Keratinocyte (primary cell): ENCODE data around the gene PNPLA7. TPM values are rescaled to one million over a fixed set of nuclear protein-coding genes. Genes with fewer than 3 reads are reported as not detected.

Experiments
- DNase-seq: peaks from one replicate; pipeline ENCODE4 v3.0.0-alpha.2; 2011; ENCODE audit warnings: low read depth, missing footprints, low spot score
- FAIRE-seq: peaks from 2 replicates; lab custom pipeline; 2011; peaks lifted over from hg19 to GRCh38; lab: Jason Lieb, UNC
- H2AFZ ChIP-seq: 2 replicates; pipeline ENCODE4 v1.6.0; 2012; ENCODE audit warnings: low read length, control low read depth, inconsistent platforms; ENCODE audit not compliant: control insufficient read depth
- H3K27ac ChIP-seq: 2 replicates; pipeline ENCODE4 v1.5.1; 2011; ENCODE audit warnings: low read length; ENCODE audit not compliant: control insufficient read depth, insufficient read depth
- H3K27me3 ChIP-seq: 3 replicates; pipeline ENCODE4 v1.6.0; 2011; ENCODE audit warnings: low read length; ENCODE audit not compliant: control insufficient read depth, insufficient read depth; ENCODE audit errors: extremely low read depth
- H3K36me3 ChIP-seq, 2 experiments: 2 replicates in 1 of 2; 3 replicates in 1 of 2; pipeline ENCODE4 v1.5.1; 2011; ENCODE audit warnings: low read length in 2 of 2, mild to moderate bottlenecking in 1 of 2; ENCODE audit not compliant: control insufficient read depth in 2 of 2, insufficient read depth in 2 of 2; ENCODE audit errors: extremely low read depth in 1 of 2
- H3K4me1 ChIP-seq: 3 replicates; pipeline ENCODE4 v1.5.1; 2011; ENCODE audit warnings: low read length; ENCODE audit not compliant: control insufficient read depth, insufficient read depth; ENCODE audit errors: extremely low read depth
- H3K4me2 ChIP-seq: 3 replicates; pipeline ENCODE4 v1.6.0; 2011; ENCODE audit warnings: low read depth, low read length; ENCODE audit not compliant: control insufficient read depth, insufficient read depth; ENCODE audit errors: extremely low read depth
- H3K4me3 ChIP-seq, 3 experiments: fragments of 200-600 bp in 1 of 3; sonication (generic) in 1 of 3; 2 replicates in 2 of 3; 3 replicates in 1 of 3; pipeline ENCODE4 v1.5.1; 2011 to 2016; ENCODE audit warnings: low read length in 3 of 3, mild to moderate bottlenecking in 3 of 3, control low read depth in 2 of 3, inconsistent platforms in 1 of 3, low read depth in 1 of 3, mixed read lengths in 1 of 3, mixed run types in 1 of 3, moderate library complexity in 1 of 3; ENCODE audit not compliant: control insufficient read depth in 2 of 3, insufficient read depth in 2 of 3; ENCODE audit errors: extremely low read depth in 1 of 3
- H3K79me2 ChIP-seq: 2 replicates; pipeline ENCODE4 v1.6.0; 2012; ENCODE audit warnings: low read length; ENCODE audit not compliant: control insufficient read depth, insufficient read depth
- H3K9ac ChIP-seq: 3 replicates; pipeline ENCODE4 v1.6.0; 2011; ENCODE audit warnings: low read length; ENCODE audit not compliant: control insufficient read depth, insufficient read depth; ENCODE audit errors: extremely low read depth
- H3K9me1 ChIP-seq: 3 replicates; pipeline ENCODE4 v1.6.0; 2011; ENCODE audit warnings: low read length; ENCODE audit not compliant: control insufficient read depth, insufficient read depth; ENCODE audit errors: extremely low read depth
- H3K9me3 ChIP-seq: 2 replicates; pipeline ENCODE4 v1.5.1; 2012; ENCODE audit warnings: low read depth, low read length; ENCODE audit not compliant: control insufficient read depth
- H4K20me1 ChIP-seq: 3 replicates; pipeline ENCODE4 v1.6.0; 2011; ENCODE audit warnings: low read length; ENCODE audit not compliant: control insufficient read depth, insufficient read depth; ENCODE audit errors: extremely low read depth
- CTCF ChIP-seq, 3 experiments: IDR thresholded peaks in 1 of 3; conservative IDR thresholded peaks in 1 of 3; optimal IDR thresholded peaks in 1 of 3; 2 replicates in 2 of 3; 3 replicates in 1 of 3; pipeline versions ENCODE3 to v1.5.1; 2011; ENCODE audit warnings: low read length in 3 of 3, mild to moderate bottlenecking in 3 of 3, moderate library complexity in 2 of 3, control low read depth in 1 of 3, inconsistent platforms in 1 of 3; ENCODE audit not compliant: insufficient read depth in 2 of 3; ENCODE audit errors: extremely low read depth in 1 of 3
- EZH2 ChIP-seq: IDR thresholded peaks from one replicate; pipeline ENCODE4 v1.6.1; 2012; ENCODE audit warnings: inconsistent platforms, mild to moderate bottlenecking, low read length, moderate library complexity
- dilution Hi-C: fragments of 300-500 bp; cut with MboI; formaldehyde crosslinking; loops from one replicate; pipeline ENCODE4 v1.7.0; 2020; ENCODE audit warnings: low sequenced_read_pairs; ENCODE audit not compliant: extremely low pct_ligation_motif_present
- polyA plus RNA-seq, 5 experiments: library from polyadenylated mRNA; depleted of rRNA in 3 of 5; stranded (reverse) in 3 of 5; stranded (forward) in 1 of 5; unstranded in 1 of 5; fragments of >200 nt; gene quantifications; 1 replicate in 1 of 5; 2 replicates in 3 of 5; 3 replicates in 1 of 5; pipeline versions ENCODE4 v1.2.1 to v1.2.3, GENCODE V29; 2011 to 2012; ENCODE audit warnings: missing spikeins in 2 of 5, low read depth in 1 of 5, low replicate concordance in 1 of 5

PNPLA7 gene
- polyA plus RNA-seq, 1 donor (not counting 4 experiments of a cell fraction or from before 2014, with no cell fraction given), result 0.34 TPM

- TF ChIP-seq EZH2, result no peak
- TF ChIP-seq CTCF (optimal IDR thresholded peaks at IDR 0.05 in 1 of 3, IDR thresholded peaks at IDR 0.05 in 1 of 3, conservative IDR thresholded peaks at IDR 0.05 in 1 of 3; ENCODE audit: extremely low read depth in 1 of 3, insufficient read depth in 2 of 3, low read length in 3 of 3), result peak in 1 of 3 experiments; percentile 5
- DNase-seq (no peak), FAIRE-seq (no peak)
- Histone ChIP-seq H3K4me2 (peak within 1 kb of the TSS; percentile 97), H3K79me2 (peaks cover 36% of the 10 kb centered on the region), H3K9ac (peak within 1 kb of the TSS; percentile 83), H3K36me3 (peaks cover 19 to 27% of the 10 kb centered on the region in 2 experiments), H3K4me1 (peaks cover 13% of the 10 kb centered on the region), H2AFZ (peak within 1 kb of the TSS; percentile 87), H4K20me1 (peaks cover 6% of the 10 kb centered on the region), H3K27ac (peak within 1 kb of the TSS; percentile 68), H3K9me1 (no peaks in the 10 kb centered on the region), H3K4me3 (peak within 1 kb of the TSS; percentile 57 to 92 (median 90)), H3K27me3 (no peaks in the 10 kb centered on the region), H3K9me3 (no peaks in the 10 kb centered on the region)
- dilution Hi-C loops, result no loop called here
Observed at GRCh38 chr9:137590469-137591383, 40.5 kb upstream of the PNPLA7 start, which contains the start of gene ZMYND19. ZMYND19 (minus strand) TSS chr9:137590512; CDS start chr9:137590263, 249 bp downstream.

DNA sequence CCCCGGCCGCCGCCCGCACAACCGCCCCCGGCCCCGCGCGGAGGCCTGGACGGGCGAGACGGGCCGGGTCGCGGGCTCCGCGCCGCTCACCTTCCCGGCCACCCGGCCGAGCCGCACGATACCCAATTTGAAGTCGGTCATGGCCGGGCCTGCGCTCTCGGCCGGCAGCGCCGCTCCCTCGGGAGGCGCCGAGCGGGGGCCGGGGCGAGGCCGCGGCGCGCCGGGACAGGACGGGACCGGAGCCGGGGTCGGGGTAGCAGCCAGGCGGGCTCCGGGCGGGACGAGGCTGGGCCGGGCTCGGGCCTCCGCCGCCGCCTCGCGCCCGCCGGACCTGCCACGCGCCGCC is 39.9 kb upstream of the PNPLA7 start:
- H3K27ac ChIP-seq, result no peak overlapping the region
- H3K4me1 ChIP-seq, result peaks cover 13% of the 10 kb centered on the region
- H3K9me3 ChIP-seq, result no peaks in the 10 kb centered on the region
- TF ChIP-seq CTCF (optimal IDR thresholded peaks at IDR 0.05 in 1 of 3, IDR thresholded peaks at IDR 0.05 in 1 of 3, conservative IDR thresholded peaks at IDR 0.05 in 1 of 3; ENCODE audit: extremely low read depth in 1 of 3, insufficient read depth in 2 of 3, low read length in 3 of 3), result no peak
- H2AFZ ChIP-seq, result no peak overlapping the region
- FAIRE-seq (no peak), DNase-seq (no peak)
- peaks cover 22 to 31% of the 10 kb centered on the region in 2 experiments for H3K36me3 ChIP-seq
- dilution Hi-C loops, result no loop called here
- H3K4me2 ChIP-seq, result no peak overlapping the region
- peak overlapping the region; percentile 83 for H3K9ac ChIP-seq
- H3K9me1 ChIP-seq, result no peaks in the 10 kb centered on the region
- H3K27me3 ChIP-seq, result no peaks in the 10 kb centered on the region
- peak overlapping the region in 1 of 3 experiments; percentile 57 for H3K4me3 ChIP-seq
- peaks cover 11% of the 10 kb centered on the region for H4K20me1 ChIP-seq
- peaks cover 40% of the 10 kb centered on the region for H3K79me2 ChIP-seq
